HepG2 (cell line): ENCODE measurements around the gene ZBTB43.

ENCODE experiments used
- ARID4A ChIP-seq: sonication (generic); formaldehyde crosslinking; IDR thresholded peaks from 2 replicates; pipeline ENCODE4 v1.5.0; 2020; ENCODE audit warnings: mild to moderate bottlenecking, missing genetic modification reagents, borderline replicate concordance
- FOSL1 ChIP-seq: sonication (generic); formaldehyde crosslinking; IDR thresholded peaks from 2 replicates; pipeline ENCODE4 v1.9.0; 2021; ENCODE audit warnings: missing genetic modification reagents, borderline replicate concordance
- NCOA2 ChIP-seq: sonication (generic); formaldehyde crosslinking; IDR thresholded peaks from 2 replicates; pipeline ENCODE4 v1.8.0; 2022; ENCODE audit warnings: inconsistent platforms

- TF ChIP-seq ARID4A (CRISPR knock-in tag): no peak
- TF ChIP-seq FOSL1 (CRISPR knock-in tag): no peak
- TF ChIP-seq NCOA2 (CRISPR knock-in tag): no peak
Observed at GRCh38 chr9:126791406-126792230, 13.2 kb upstream of the ZBTB43 start.
